PC-3 (cell line): ENCODE measurements around the gene VMAC.

ENCODE experiments used
- CTCF ChIP-seq: fragments of 300-600 bp; sonication (generic); conservative IDR thresholded peaks from 2 replicates; pipeline ENCODE4 v1.5.1; 2017; ENCODE audit warnings: antibody characterized with exemption, low read depth, mild to moderate bottlenecking, low read length
- EZH2 ChIP-seq: fragments of 300-600 bp; sonication (generic); IDR thresholded peaks from one replicate; pipeline ENCODE4 v1.6.1; 2017; ENCODE audit warnings: antibody characterized with exemption, mild to moderate bottlenecking, low read length; ENCODE audit not compliant: unreplicated experiment
- EZH2phosphoT487 ChIP-seq: fragments of 300-600 bp; sonication (generic); IDR thresholded peaks from 2 replicates; pipeline ENCODE4 v1.6.1; 2018; ENCODE audit warnings: mild to moderate bottlenecking, antibody characterized with exemption, low read length, borderline replicate concordance

GRCh38 chr19:5882421-5882968, 22.2 kb upstream of the VMAC start:
- TF ChIP-seq CTCF (no peak), EZH2phosphoT487 (no peak), EZH2 (no peak)
